ENCODE measurements around the gene USP17L10. TPM values are rescaled to one million over a fixed set of nuclear protein-coding genes. Genes with fewer than 3 reads are reported as not detected.
"Not testable (repeated sequence)": the region's sequence is repeated elsewhere in the genome, so short reads cannot be mapped to it uniquely, and the experiment has no call there.

The USP17L10 gene, protein sequence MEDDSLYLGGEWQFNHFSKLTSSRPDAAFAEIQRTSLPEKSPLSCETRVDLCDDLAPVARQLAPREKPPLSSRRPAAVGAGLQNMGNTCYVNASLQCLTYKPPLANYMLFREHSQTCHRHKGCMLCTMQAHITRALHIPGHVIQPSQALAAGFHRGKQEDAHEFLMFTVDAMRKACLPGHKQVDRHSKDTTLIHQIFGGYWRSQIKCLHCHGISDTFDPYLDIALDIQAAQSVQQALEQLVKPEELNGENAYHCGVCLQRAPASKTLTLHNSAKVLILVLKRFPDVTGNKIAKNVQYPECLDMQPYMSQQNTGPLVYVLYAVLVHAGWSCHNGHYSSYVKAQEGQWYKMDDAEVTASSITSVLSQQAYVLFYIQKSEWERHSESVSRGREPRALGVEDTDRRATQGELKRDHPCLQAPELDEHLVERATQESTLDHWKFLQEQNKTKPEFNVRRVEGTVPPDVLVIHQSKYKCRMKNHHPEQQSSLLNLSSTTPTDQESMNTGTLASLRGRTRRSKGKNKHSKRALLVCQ
- total RNA-seq: not detected

DNA sequence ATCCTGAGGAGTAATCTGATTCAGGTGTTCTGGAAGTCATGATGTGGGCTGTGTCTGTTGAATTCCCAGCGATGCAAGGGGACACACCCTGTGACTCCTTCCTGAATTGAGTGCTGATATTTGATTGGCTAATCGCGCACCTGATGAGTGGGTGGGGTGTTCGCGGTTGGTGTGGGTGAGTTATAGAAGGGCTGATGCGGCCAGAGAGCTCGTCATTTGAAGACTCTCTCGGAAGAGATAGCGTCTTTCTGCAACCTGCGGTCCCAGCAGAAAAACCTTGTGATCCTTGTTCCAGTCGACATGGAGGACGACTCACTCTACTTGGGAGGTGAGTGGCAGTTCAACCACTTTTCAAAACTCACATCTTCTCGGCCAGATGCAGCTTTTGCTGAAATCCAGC lies at the start of gene USP17L10:
Gene USP17L10, plus strand, starts transcription at position 301 of the 400 bp plus-strand sequence. Its CDS starts 0 bp downstream, at position 301.
- not testable (repeated sequence) for H3K9me3 Mint-ChIP-seq; H3K4me3 Mint-ChIP-seq; H3K36me3 Mint-ChIP-seq (ENCODE audit: insufficient read depth in 2 of 2); H3K4me1 Mint-ChIP-seq (ENCODE audit: low read depth); H3K27me3 Mint-ChIP-seq (ENCODE audit: low read depth); DNase-seq; H3K27ac Mint-ChIP-seq; ATAC-seq (replicated peaks in 1 of 2)

DNA sequence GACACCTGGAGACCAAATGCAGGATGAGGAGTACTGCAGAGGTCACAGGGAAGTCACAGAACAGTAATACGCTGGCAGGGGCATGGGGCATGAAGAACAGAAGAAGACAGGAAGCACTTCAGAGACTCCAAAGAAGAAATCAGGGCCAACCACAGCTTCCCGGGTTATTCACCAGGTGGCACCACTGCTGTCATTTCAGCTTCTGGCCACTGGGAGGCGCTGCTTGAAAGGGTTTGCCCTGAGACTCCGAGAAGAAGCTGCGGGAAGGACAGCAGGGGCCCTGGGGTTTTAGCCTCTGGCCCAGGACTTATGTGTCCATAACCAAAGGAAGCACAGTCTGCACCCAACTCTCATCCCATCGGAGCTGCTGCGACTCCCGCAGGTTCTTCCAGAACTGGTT lies 44.5 kb upstream of the USP17L10 start:
- not testable (repeated sequence) for H3K36me3 Mint-ChIP-seq (ENCODE audit: insufficient read depth in 2 of 2); H3K4me3 Mint-ChIP-seq; H3K9me3 Mint-ChIP-seq; DNase-seq; ATAC-seq (replicated peaks in 1 of 2); H3K27ac Mint-ChIP-seq; H3K27me3 Mint-ChIP-seq (ENCODE audit: low read depth); H3K4me1 Mint-ChIP-seq (ENCODE audit: low read depth)

DNA sequence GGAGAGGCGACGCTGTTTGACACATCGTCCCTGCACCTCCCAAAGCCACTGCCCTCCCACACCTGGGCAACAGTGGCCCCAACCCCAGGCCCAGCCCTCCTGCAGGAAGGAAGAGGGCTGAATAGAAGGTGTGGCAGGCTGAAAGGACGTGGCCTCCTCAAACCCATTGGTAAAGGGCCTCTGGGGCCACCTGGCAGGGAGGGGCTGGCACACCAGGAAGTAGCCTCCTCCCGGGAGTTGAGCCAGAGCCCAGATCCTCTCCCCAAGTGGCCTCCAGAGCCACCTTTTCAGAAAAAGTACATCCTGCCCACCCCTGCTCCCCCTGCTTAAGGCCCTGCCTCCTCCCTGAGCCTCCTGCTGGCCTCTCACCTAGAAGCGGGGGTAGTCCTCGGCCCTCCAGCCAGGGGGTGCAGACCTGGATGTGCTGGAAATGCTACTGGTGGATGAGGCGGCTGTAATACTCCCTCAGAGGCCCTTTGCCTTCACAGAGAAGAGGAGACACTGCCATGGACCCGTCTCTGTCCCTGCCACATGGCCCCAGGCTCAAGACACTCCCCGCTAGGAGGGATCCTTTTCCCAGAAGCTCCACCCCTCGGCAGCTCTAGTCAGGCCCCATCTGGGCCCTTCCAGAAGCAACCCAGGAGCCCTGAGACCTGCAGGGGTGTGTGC lies 40.5 kb upstream of the USP17L10 start, which contains the start of gene FAM90A26:
Gene FAM90A26, plus strand, starts transcription at position 619 of the 669 bp plus-strand sequence. CDS start 2,764 bp downstream, outside the sequence.
- not testable (repeated sequence) for H3K27me3 Mint-ChIP-seq (ENCODE audit: low read depth); DNase-seq

DNA sequence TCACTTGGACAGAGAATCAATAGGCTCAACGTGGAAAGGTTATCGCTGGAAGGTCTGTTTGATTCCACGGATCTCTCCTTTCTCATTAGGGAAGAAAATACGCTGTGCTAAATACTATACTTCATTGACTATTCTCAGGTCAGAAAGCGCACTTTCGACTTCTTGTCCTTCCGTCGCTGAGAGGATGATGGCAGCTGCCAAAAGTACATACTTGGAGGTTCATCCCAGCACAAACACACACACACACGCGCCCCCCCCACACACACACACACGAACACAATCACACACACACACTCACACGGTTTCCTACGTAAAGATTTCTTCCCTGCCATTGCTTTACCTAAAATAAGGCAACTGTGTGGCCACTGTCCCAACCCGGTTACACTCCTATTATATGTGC lies 4.2 kb downstream of the USP17L10 start:
- not testable (repeated sequence) for H3K27me3 Mint-ChIP-seq (ENCODE audit: low read depth); H3K4me3 Mint-ChIP-seq; H3K4me1 Mint-ChIP-seq (ENCODE audit: low read depth); DNase-seq; ATAC-seq (replicated peaks in 1 of 2); H3K27ac Mint-ChIP-seq; H3K9me3 Mint-ChIP-seq; H3K36me3 Mint-ChIP-seq (ENCODE audit: insufficient read depth in 2 of 2)

More for the DNA sequence above, 40.5 kb upstream of the USP17L10 start, which contains the start of gene FAM90A26:
- H3K4me1 Mint-ChIP-seq (ENCODE audit: low read depth); H3K9me3 Mint-ChIP-seq; ATAC-seq (replicated peaks in 1 of 2); H3K36me3 Mint-ChIP-seq (ENCODE audit: insufficient read depth in 2 of 2); H3K27ac Mint-ChIP-seq; H3K4me3 Mint-ChIP-seq: not testable (repeated sequence)

DNA sequence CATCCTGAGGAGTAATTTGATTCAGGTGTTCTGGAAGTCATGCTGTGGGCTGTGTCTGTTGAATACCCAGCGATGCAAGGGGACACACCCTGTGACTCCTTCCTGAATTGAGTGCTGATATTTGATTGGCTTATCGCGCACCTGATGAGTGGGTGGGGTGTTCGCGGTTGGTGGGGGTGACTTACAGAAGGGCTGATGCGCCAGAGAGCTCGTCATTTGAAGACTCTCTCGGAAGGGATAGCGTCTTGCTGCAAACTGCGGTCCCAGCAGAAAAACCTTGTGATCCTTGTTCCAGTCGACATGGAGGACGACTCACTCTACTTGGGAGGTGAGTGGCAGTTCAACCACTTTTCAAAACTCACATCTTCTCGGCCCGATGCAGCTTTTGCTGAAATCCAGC lies 4.6 kb downstream of the USP17L10 start, which contains the start of gene USP17L11:
Gene USP17L11, plus strand, starts transcription at position 301 of the 400 bp plus-strand sequence. Its CDS starts 0 bp downstream, at position 301.
- not testable (repeated sequence) for ATAC-seq (replicated peaks in 1 of 2); H3K27me3 Mint-ChIP-seq (ENCODE audit: low read depth); DNase-seq; H3K36me3 Mint-ChIP-seq (ENCODE audit: insufficient read depth in 2 of 2); H3K4me3 Mint-ChIP-seq; H3K9me3 Mint-ChIP-seq; H3K4me1 Mint-ChIP-seq (ENCODE audit: low read depth); H3K27ac Mint-ChIP-seq

DNA sequence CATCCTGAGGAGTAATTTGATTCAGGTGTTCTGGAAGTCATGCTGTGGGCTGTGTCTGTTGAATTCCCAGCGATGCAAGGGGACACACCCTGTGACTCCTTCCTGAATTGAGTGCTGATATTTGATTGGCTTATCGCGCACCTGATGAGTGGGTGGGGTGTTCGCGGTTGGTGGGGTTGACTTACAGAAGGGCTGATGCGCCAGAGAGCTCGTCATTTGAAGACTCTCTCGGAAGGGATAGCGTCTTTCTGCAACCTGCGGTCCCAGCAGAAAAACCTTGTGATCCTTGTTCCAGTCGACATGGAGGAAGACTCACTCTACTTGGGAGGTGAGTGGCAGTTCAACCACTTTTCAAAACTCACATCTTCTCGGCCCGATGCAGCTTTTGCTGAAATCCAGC lies 9.4 kb downstream of the USP17L10 start, which contains the start of gene USP17L12:
Gene USP17L12, plus strand, starts transcription at position 301 of the 400 bp plus-strand sequence. Its CDS starts 0 bp downstream, at position 301.
- ATAC-seq (replicated peaks in 1 of 2); H3K27ac Mint-ChIP-seq; H3K36me3 Mint-ChIP-seq (ENCODE audit: insufficient read depth in 2 of 2); H3K27me3 Mint-ChIP-seq (ENCODE audit: low read depth); H3K4me3 Mint-ChIP-seq; H3K9me3 Mint-ChIP-seq; DNase-seq; H3K4me1 Mint-ChIP-seq (ENCODE audit: low read depth): not testable (repeated sequence)

DNA sequence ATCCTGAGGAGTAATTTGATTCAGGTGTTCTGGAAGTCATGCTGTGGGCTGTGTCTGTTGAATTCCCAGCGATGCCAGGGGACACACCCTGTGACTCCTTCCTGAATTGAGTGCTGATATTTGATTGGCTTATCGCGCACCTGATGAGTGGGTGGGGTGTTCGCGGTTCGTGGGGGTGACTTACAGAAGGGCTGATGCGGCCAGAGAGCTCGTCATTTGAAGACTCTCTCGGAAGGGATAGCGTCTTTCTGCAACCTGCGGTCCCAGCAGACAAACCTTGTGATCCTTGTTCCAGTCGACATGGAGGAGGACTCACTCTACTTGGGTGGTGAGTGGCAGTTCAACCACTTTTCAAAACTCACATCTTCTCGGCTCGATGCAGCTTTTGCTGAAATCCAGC lies 14.1 kb downstream of the USP17L10 start, which contains the start of gene USP17L13:
Gene USP17L13, plus strand, starts transcription at position 301 of the 400 bp plus-strand sequence. Its CDS starts 0 bp downstream, at position 301.
- not testable (repeated sequence) for H3K9me3 Mint-ChIP-seq; H3K36me3 Mint-ChIP-seq (ENCODE audit: insufficient read depth in 2 of 2); DNase-seq; H3K27ac Mint-ChIP-seq; H3K4me1 Mint-ChIP-seq (ENCODE audit: low read depth); H3K27me3 Mint-ChIP-seq (ENCODE audit: low read depth); H3K4me3 Mint-ChIP-seq; ATAC-seq (replicated peaks in 1 of 2)

DNA sequence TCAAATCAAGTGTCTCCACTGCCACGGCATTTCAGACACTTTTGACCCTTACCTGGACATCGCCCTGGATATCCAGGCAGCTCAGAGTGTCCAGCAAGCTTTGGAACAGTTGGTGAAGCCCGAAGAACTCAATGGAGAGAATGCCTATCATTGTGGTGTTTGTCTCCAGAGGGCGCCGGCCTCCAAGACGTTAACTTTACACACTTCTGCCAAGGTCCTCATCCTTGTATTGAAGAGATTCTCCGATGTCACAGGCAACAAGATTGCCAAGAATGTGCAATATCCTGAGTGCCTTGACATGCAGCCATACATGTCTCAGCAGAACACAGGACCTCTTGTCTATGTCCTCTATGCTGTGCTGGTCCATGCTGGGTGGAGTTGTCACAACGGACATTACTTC lies 19.8 kb downstream of the USP17L10 start:
- H3K4me3 Mint-ChIP-seq; DNase-seq; H3K27me3 Mint-ChIP-seq (ENCODE audit: low read depth); H3K27ac Mint-ChIP-seq; H3K4me1 Mint-ChIP-seq (ENCODE audit: low read depth); ATAC-seq (replicated peaks in 1 of 2); H3K36me3 Mint-ChIP-seq (ENCODE audit: insufficient read depth in 2 of 2); H3K9me3 Mint-ChIP-seq: not testable (repeated sequence)

DNA sequence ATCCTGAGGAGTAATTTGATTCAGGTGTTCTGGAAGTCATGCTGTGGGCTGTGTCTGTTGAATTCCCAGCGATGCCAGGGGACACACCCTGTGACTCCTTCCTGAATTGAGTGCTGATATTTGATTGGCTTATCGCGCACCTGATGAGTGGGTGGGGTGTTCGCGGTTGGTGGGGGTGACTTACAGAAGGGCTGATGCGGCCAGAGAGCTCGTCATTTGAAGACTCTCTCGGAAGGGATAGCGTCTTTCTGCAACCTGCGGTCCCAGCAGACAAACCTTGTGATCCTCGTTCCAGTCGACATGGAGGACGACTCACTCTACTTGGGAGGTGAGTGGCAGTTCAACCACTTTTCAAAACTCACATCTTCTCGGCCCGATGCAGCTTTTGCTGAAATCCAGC lies 23.6 kb downstream of the USP17L10 start, which contains the start of gene USP17L15:
Gene USP17L15, plus strand, starts transcription at position 301 of the 400 bp plus-strand sequence. Its CDS starts 0 bp downstream, at position 301.
- not testable (repeated sequence) for H3K27ac Mint-ChIP-seq; H3K4me3 Mint-ChIP-seq; H3K27me3 Mint-ChIP-seq (ENCODE audit: low read depth); DNase-seq; H3K9me3 Mint-ChIP-seq; H3K4me1 Mint-ChIP-seq (ENCODE audit: low read depth); ATAC-seq (replicated peaks in 1 of 2); H3K36me3 Mint-ChIP-seq (ENCODE audit: insufficient read depth in 2 of 2)

DNA sequence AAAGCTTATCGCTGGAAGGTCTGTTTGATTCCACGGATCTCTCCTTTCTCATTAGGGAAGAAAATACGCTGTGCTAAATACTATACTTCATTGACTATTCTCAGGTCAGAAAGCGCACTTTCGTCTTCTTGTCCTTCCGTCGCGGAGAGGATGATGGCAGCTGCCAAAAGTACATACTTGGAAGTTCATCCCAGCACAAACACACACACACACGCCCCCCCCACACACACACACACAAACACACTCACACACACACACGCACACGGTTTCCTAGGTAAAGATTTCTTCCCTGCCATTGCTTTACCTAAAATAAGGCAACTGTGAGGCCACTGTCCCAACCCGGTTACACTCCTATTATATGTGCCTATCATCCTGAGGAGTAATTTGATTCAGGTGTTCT lies 28.0 kb downstream of the USP17L10 start:
- H3K4me3 Mint-ChIP-seq; H3K36me3 Mint-ChIP-seq (ENCODE audit: insufficient read depth in 2 of 2); DNase-seq; ATAC-seq (replicated peaks in 1 of 2); H3K27me3 Mint-ChIP-seq (ENCODE audit: low read depth); H3K27ac Mint-ChIP-seq; H3K4me1 Mint-ChIP-seq (ENCODE audit: low read depth); H3K9me3 Mint-ChIP-seq: not testable (repeated sequence)

DNA sequence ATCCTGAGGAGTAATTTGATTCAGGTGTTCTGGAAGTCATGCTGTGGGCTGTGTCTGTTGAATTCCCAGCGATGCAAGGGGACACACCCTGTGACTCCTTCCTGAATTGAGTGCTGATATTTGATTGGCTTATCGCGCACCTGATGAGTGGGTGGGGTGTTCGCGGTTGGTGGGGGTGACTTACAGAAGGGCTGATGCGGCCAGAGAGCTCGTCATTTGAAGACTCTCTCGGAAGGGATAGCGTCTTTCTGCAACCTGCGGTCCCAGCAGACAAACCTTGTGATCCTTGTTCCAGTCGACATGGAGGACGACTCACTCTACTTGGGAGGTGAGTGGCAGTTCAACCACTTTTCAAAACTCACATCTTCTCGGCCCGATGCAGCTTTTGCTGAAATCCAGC lies 33.1 kb downstream of the USP17L10 start, which contains the start of gene USP17L17:
Gene USP17L17, plus strand, starts transcription at position 301 of the 400 bp plus-strand sequence. Its CDS starts 0 bp downstream, at position 301.
- H3K4me3 Mint-ChIP-seq; H3K27ac Mint-ChIP-seq; DNase-seq; H3K27me3 Mint-ChIP-seq (ENCODE audit: low read depth); ATAC-seq (replicated peaks in 1 of 2); H3K9me3 Mint-ChIP-seq; H3K4me1 Mint-ChIP-seq (ENCODE audit: low read depth); H3K36me3 Mint-ChIP-seq (ENCODE audit: insufficient read depth in 2 of 2): not testable (repeated sequence)

DNA sequence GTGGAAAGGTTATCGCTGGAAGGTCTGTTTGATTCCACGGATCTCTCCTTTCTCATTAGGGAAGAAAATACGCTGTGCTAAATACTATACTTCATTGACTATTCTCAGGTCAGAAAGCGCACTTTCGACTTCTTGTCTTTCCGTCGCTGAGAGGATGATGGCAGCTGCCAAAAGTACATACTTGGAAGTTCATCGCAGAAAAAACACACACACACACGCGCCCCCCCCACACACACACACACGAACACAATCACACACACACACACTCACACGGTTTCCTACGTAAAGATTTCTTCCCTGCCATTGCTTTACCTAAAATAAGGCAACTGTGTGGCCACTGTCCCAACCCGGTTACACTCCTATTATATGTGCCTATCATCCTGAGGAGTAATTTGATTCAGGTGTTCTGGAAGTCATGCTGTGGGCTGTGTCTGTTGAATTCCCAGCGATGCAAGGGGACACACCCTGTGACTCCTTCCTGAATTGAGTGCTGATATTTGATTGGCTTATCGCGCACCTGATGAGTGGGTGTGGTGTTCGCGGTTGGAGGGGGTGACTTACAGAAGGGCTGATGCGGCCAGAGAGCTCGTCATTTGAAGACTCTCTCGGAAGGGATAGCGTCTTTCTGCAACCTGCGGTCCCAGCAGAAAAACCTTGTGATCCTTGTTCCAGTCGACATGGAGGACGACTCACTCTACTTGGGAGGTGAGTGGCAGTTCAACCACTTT lies 37.7 kb downstream of the USP17L10 start, which contains the start of gene USP17L18:
Gene USP17L18, plus strand, starts transcription at position 678 of the 728 bp plus-strand sequence. Its CDS starts 0 bp downstream, at position 678.
- not testable (repeated sequence) for H3K4me1 Mint-ChIP-seq (ENCODE audit: low read depth); H3K9me3 Mint-ChIP-seq; ATAC-seq (replicated peaks in 1 of 2); H3K4me3 Mint-ChIP-seq; H3K27me3 Mint-ChIP-seq (ENCODE audit: low read depth); DNase-seq; H3K27ac Mint-ChIP-seq; H3K36me3 Mint-ChIP-seq (ENCODE audit: insufficient read depth in 2 of 2)
